Colonic mucosa (tissue), 4 donors: ENCODE data around the gene CACYBP. TPM values are rescaled to one million over a fixed set of nuclear protein-coding genes. Genes with fewer than 3 reads are reported as not detected.

Experiments used
- DNase-seq: peaks from one replicate; pipeline ENCODE4 v3.0.0-alpha.2; 2020
- H3K27ac ChIP-seq: fragments of 200-600 bp; one replicate; pipeline ENCODE4 v1.8.0; 2021
- H3K27me3 ChIP-seq: fragments of 200-600 bp; one replicate; pipeline ENCODE4 v1.8.0; 2021
- H3K36me3 ChIP-seq: fragments of 200-600 bp; one replicate; pipeline ENCODE4 v1.8.0; 2021
- H3K4me1 ChIP-seq: fragments of 200-600 bp; one replicate; pipeline ENCODE4 v1.8.0; 2021; ENCODE audit warnings: mild to moderate bottlenecking
- H3K4me3 ChIP-seq: fragments of 200-600 bp; one replicate; pipeline ENCODE4 v1.8.0; 2021
- H3K9ac ChIP-seq, 2 donors: one replicate each; pipeline ENCODE4 v1.7.0; 2013; ENCODE audit warnings: control low read depth in 2 of 2, low read depth in 2 of 2, low read length in 2 of 2
- H3K9me3 ChIP-seq: fragments of 200-600 bp; one replicate; pipeline ENCODE4 v1.8.0; 2021
- intact Hi-C: fragments of 100-400 bp; cut with DNase I; formaldehyde crosslinking; loops from one replicate; pipeline ENCODE4 v1.14.1; 2022
- total RNA-seq, 2 donors: library from RNA; stranded (reverse); fragmentation: NEBNext Ultra II Directional in 1 of 2; extraction: Animal tissue kit (Norgen Biotek cat#: 25700) in 1 of 2; gene quantifications; one replicate each; pipeline ENCODE4 v1.2.1, GENCODE V29; 2021
- TF ChIP-seq, protein P1 (sequence below): fragments of 200-600 bp; IDR thresholded peaks from one replicate; pipeline ENCODE4 v1.8.0; 2022; ENCODE audit warnings: antibody characterized with exemption, mild to moderate bottlenecking
- donor health status: healthy.
- donor health status: DM: no; HTN: no; CAD: no.
- donor health status: DM: no; HTN: no; CAD: no.

Gene CACYBP
- total RNA-seq, 2 donors from 2014 or later = 66.9 to 182 TPM

DNA sequence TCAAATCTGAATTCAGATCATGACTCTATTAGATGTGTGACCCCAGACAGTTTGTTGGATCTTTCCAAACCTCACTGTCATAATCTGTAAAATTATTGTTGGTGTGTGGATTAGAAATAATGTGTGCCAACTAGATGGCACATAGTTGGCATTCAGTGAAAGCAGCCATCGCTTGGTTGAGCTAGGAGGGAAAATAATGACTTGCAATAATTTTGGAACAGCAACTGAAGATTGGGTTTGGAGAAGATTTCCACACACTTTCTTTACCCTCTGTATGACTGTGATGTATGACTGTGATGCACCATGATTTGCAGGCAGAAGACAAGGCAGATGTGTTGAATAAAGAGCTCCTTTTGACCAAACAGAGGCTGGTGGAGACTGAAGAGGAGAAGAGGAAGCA, 24.0 kb upstream of the CACYBP start:
- Histone ChIP-seq H3K9me3 (no peaks in the 10 kb centered on the region), H3K36me3 (no peaks in the 10 kb centered on the region), H3K9ac (no peak overlapping the region), H3K4me1 (no peaks in the 10 kb centered on the region), H3K27me3 (no peaks in the 10 kb centered on the region), H3K27ac (no peak overlapping the region), H3K4me3 (no peak overlapping the region)
- DNase-seq = no peak
- TF ChIP-seq, protein P1, sequence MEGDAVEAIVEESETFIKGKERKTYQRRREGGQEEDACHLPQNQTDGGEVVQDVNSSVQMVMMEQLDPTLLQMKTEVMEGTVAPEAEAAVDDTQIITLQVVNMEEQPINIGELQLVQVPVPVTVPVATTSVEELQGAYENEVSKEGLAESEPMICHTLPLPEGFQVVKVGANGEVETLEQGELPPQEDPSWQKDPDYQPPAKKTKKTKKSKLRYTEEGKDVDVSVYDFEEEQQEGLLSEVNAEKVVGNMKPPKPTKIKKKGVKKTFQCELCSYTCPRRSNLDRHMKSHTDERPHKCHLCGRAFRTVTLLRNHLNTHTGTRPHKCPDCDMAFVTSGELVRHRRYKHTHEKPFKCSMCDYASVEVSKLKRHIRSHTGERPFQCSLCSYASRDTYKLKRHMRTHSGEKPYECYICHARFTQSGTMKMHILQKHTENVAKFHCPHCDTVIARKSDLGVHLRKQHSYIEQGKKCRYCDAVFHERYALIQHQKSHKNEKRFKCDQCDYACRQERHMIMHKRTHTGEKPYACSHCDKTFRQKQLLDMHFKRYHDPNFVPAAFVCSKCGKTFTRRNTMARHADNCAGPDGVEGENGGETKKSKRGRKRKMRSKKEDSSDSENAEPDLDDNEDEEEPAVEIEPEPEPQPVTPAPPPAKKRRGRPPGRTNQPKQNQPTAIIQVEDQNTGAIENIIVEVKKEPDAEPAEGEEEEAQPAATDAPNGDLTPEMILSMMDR = no peak
- intact Hi-C loops = no loop called here

DNA sequence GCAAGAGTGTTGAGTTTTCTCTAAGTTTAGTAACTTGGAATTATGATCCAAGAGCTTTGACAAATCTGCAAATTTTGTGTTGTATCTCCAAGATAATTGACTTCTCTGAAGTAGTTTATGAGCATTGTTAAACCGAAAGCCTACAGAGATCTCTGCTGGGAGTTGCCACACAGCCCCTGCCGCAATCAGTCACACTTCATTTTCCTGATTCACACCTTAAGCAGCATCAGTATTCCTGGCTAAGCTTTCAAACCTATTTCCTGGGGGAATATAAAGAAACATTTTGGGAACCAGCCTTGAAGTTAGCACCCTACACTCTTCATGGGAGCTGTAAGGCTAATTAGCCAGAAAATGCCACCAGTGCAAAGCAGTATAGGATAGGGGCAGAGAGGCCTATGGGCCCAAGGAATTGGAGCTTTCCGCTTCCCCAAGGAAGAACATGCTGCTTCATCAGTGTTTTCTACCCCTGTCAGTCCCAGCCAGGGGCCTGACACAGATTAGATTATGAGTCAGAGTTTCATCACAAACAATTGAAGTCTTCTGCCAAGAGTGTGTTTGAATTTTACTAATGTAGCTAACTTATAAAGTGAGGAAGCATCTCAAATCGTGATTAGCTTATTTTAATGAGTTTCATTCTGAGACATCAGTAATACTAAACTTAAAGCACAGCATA, 23.2 kb upstream of the CACYBP start:
- Histone ChIP-seq H3K9me3 (no peaks in the 10 kb centered on the region), H3K27ac (no peak overlapping the region), H3K27me3 (no peaks in the 10 kb centered on the region), H3K4me3 (no peak overlapping the region), H3K9ac (no peak overlapping the region), H3K36me3 (no peaks in the 10 kb centered on the region), H3K4me1 (no peaks in the 10 kb centered on the region)
- intact Hi-C loops = no loop called here
- TF ChIP-seq, protein P1 = no peak
- DNase-seq = no peak

DNA sequence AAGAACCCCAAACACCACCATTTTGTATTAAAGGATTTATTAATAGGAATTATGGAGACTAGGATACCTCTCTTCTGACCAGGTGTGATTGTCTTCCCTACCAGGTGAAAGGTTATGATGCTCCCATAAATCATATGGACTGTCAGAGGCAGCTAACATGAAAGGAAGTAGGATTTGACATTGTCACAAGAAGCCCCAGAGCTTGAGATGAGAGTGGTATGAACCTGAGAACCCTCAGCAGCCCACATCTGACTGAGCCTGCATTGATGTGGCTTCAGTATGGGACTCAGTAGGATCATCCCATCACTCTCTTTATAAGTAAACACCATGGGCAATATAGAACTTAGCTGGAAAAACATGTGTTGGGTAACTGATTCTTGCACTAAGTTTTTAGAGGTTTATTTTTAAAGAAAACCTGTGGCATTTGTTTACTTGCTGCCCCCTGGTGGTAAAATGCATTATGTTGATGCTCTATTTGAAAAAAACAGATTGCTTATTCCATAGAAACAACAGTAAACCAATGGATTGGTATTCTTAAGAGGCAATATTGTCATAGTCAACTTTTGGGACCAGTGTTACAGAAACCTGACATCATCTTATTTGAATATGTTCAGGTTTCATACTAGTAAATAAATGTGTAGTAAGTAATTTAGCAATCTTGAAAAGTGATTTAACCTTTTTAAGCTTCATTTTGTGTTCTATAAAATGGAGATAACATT, 16.6 kb upstream of the CACYBP start:
- H3K4me3 ChIP-seq = no peak overlapping the region
- H3K27me3 ChIP-seq = no peaks in the 10 kb centered on the region
- no peak overlapping the region for H3K27ac ChIP-seq
- H3K9me3 ChIP-seq = no peaks in the 10 kb centered on the region
- intact Hi-C loops = loop anchor here (5.0 kb wide), 1 partner anchor 211 kb away; no protein-coding TSS in a partner anchor
- no peak overlapping the region for H3K9ac ChIP-seq
- TF ChIP-seq, protein P1 = peak; percentile 43
- no peaks in the 10 kb centered on the region for H3K36me3 ChIP-seq
- H3K4me1 ChIP-seq = no peaks in the 10 kb centered on the region
- DNase-seq = peak; percentile 61

DNA sequence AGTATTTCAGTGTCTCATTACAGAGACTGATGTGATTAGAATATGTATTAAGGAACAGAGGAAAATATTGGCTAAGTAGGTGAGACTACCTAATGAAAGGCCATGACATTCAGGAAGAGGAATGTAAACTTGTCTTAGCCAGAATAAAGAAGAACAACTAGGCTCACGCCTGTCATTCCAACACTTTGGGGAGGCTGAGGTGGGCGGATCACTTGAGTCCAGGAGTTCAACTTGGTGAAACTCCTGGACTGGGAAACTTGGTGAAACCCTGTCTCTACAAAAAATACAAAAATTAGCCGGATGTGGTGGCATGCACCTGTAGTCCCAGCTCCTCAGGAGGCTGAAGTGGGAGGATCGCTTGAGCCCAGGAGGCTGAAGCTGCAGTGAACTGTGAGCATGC, 14.8 kb upstream of the CACYBP start:
- Histone ChIP-seq H3K27ac (no peak overlapping the region), H3K27me3 (no peaks in the 10 kb centered on the region), H3K9me3 (no peaks in the 10 kb centered on the region), H3K4me3 (no peak overlapping the region), H3K9ac (no peak overlapping the region), H3K4me1 (no peaks in the 10 kb centered on the region), H3K36me3 (no peaks in the 10 kb centered on the region)
- no peak for DNase-seq
- TF ChIP-seq, protein P1 = no peak
- intact Hi-C loops = loop anchor here (5.0 kb wide), 1 partner anchor 213 kb away; no protein-coding TSS in a partner anchor

DNA sequence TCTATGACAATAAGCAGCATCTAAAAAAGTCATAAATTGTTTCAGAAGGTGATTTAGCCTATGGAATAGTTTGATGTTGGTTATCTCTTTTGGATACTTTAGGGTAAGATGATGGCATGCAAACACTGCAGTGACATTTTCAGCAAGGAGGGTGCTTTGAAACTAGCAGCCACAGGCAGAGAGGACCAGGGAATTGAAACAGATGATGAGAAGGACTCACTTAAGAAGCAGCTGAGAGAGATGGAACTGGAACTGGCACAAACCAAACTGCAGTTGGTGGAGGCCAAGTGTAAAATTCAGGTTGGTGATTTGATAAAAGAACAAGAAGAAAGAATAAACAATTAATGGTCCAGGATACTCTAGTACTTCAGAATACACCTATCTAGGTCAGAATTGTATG, 11.2 kb upstream of the CACYBP start:
- no peak for DNase-seq
- Histone ChIP-seq H3K27me3 (no peaks in the 10 kb centered on the region), H3K4me3 (no peak overlapping the region), H3K4me1 (no peaks in the 10 kb centered on the region), H3K27ac (no peak overlapping the region), H3K36me3 (no peaks in the 10 kb centered on the region), H3K9ac (no peak overlapping the region), H3K9me3 (no peaks in the 10 kb centered on the region)
- TF ChIP-seq, protein P1 = no peak
- intact Hi-C loops = no loop called here
